ENCODE data around the gene SAPCD1. TPM values are rescaled to one million over a fixed set of nuclear protein-coding genes. Genes with fewer than 3 reads are reported as not detected.

Gene SAPCD1
- total RNA-seq, 1 donor from 2014 or later, result 0.57 TPM

DNA sequence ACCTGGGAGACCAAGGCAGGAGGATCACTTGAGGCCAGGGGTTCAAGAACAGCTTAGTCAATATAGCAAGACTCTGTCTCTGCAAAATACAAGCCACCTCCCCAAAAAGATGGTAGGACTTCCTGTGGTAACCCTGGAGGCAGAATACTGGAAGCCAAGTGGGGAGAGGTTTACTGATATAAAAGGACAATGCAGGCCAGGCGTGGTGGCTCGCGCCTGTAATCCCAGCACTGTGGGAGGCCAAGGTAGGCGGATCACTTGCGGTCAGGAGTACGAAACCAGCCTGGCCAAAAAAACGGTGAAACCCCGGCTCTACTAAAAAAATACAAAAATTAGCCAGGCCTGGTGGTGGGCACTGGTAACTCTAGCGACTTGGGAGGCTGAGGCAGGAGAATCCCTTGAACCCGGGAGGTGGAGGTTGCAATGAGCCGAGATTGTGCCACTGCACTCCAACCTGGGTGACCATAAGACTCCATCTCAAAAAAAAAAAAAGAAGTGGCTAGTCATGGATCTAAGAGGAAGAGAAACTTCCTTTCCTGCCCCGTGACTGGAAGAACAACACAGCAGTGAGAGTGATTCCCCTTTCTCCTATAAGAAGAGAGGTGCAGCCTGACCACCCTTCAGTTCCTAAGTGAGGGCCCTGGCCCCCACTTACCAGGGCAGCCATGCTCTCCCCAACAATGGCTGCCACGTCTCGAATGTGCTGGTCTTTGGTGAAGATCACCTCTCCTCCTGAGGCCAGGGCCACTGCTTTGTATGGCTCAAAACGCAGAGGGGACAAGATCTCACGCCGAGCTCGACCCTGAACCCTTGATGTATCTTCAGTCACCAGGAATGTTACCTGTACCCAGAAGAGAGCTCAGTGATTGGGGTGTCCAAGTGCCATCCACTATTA, 6.2 kb downstream of the SAPCD1 start:
- no peak for DNase-seq (ENCODE audit: missing footprints)
- no peak for ATAC-seq
- intact Hi-C loops (cut with DNase I), result loop anchor here (2.0 kb wide), 2 partner anchors 40 to 88 kb away; partner anchors contain the start of genes DDAH2 and LY6G5C

DNA sequence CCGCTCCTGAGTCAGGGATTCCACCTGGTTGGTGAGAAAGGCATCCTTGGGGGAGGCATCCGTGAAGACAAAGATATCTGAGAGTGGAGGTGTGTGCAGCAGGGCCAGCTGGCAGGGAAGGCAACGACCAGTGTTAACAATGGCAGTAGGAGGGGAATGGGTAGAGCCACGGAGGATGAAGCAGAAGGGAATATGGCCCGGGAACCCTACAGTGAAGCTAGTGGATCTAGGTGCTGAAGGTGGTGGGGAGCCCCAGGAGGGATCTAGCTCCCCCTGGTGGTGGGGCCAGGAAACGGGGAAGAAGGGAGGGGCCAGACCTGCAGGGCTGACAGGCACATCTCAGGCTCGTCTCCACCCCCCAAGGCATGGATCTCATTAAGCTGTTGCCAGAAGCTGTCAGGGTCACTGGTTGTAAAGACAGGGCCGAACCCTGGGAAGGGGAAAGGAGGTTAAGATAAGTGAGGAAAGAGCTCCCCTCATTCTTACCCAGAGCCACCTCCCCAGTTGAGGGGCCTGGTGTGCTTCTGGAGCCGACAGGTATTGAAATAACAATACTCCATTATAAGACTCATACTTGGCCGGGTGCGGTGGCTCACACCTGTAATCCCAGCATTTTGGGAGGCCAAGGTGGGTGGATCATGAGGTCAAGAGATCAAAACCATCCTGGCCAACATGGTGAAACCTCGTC, 7.4 kb downstream of the SAPCD1 start:
- DNase-seq (ENCODE audit: missing footprints) (peak; percentile 90), ATAC-seq (peak; percentile 70)
- intact Hi-C loops (cut with DNase I), result loop anchor here (2.0 kb wide), 2 partner anchors 41 to 89 kb away; partner anchors contain the start of genes DDAH2 and LY6G5C

DNA sequence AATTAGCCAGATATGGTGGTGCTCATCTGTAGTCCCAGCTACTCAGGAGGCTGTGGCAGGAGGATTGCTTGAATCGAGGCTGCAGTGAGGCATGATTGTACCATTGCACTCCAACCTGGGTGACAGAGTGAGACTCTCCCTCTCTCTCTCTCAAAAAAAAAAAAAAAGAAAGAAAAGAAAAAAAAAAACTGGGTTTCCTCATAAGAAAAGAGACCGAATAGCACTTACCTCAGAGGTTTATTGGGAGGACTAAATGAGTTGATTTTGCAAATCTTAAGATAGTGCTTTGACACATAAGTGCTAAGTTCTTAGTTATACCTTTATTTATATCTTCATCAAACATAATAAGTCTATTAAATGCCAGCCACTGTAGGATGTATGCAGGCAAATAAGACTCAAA, 8.4 kb downstream of the SAPCD1 start:
- DNase-seq (ENCODE audit: missing footprints) (no peak), ATAC-seq (no peak)
- intact Hi-C loops (cut with DNase I), result no loop called here

DNA sequence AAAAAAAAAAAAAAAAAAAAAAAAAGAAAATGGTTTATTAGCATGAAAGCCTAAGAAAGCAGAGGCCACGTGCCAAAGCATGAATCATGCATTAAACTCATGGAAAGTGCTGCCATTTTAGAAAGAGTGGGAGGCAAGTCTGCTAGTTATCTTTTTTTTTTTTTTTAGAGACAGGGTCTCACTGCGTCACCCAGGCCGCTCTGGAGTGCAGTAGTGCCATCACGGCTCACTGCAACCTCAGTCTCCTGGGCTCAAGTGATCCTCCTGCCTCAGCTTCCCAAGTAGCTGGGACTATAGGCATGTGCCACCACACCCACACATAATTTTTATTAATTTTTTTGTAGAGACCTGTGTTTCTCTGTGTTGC, 9.5 kb downstream of the SAPCD1 start:
- intact Hi-C loops (cut with DNase I), result no loop called here
- DNase-seq (ENCODE audit: missing footprints) (no peak), ATAC-seq (no peak)

DNA sequence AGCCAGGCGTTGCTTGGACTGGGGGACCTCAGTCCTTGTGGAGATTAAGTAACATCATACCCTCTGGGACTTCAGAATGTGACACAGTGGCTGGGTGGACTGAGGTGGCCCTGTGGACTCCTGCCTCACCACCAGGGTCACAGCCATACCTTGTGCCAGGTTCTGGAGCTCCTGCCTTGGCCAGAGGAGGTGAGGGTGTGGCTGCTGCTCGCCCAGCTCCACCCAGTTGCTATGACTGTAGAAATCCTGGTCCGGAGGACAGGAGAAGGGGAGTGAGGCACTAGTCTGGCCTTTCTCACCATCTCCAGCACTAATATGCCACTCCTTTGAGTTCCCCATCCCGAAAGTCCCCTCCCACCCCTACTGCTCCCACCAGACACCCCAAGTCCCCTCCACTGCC, 12.7 kb downstream of the SAPCD1 start:
- DNase-seq (ENCODE audit: missing footprints) (no peak), ATAC-seq (no peak)
- intact Hi-C loops (cut with DNase I), result no loop called here

DNA sequence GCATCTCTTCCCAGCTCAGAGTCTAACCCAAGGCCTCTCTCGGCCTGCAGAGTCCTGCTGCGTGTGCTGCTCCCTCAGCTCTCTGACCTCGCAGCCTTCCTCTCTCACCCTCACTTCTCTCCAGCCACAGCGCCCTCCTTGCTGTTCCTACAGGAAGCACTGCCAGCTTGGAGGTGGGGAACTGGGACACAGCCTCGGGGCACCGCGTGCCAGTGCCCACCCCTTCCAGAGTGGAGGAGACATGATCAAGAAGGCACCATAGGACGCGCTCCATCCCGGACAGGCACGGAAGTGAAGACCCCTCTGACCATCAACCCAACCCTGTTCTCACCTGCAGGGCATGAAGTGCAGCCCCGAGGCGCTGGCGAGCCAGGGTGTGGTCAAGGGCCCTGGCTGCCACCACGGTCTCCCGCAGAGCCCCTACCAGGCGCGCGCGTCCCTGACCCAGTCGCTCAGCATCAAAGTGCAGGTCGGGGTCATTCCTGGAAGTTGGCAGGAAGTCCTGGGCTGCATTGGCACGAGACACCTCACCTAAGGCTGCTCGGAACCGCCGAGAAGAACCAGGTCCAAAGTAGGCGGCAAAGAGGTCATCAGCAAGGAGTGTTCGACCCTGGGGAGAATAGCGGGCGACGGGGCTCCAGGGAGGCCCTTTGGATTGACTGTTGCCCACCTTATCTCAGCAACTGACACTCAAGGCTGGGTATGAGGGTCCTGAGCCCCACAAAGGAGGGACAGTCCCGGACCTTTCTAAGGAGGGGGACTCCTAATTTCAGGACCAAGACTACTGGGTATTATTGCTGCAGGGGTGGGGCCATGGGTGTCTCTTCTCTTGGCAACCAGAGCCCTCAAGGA, 13.4 kb downstream of the SAPCD1 start:
- ATAC-seq (no peak), DNase-seq (ENCODE audit: missing footprints) (peak; percentile 66)
- intact Hi-C loops (cut with DNase I), result no loop called here

DNA sequence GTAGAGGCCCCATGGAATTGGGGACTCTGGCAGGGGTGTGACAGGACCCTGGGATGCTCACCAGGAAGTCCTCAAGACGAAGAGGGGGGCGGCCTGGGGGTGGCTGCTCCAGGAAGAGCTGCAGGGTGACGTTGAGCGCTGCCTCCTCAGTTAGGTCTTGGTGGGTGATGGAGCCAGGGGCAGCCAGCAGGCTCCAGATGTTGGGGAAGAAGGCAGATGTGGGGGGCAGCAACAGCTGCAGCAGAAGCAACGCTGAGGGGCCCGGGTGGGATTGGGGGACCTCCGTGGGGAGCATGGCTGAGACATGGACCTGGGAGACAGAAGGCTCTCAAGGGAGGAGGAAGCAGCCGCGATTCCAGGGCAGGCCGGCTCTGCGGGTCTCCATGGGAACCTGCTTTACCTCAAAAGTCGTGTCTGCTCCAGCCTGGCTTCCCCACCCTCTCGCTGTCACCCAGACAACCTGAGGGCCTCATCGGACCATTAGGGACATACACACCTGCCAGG, 14.1 kb downstream of the SAPCD1 start:
- intact Hi-C loops (cut with DNase I), result no loop called here
- DNase-seq (ENCODE audit: missing footprints) (peak; percentile 64), ATAC-seq (peak; percentile 10)

DNA sequence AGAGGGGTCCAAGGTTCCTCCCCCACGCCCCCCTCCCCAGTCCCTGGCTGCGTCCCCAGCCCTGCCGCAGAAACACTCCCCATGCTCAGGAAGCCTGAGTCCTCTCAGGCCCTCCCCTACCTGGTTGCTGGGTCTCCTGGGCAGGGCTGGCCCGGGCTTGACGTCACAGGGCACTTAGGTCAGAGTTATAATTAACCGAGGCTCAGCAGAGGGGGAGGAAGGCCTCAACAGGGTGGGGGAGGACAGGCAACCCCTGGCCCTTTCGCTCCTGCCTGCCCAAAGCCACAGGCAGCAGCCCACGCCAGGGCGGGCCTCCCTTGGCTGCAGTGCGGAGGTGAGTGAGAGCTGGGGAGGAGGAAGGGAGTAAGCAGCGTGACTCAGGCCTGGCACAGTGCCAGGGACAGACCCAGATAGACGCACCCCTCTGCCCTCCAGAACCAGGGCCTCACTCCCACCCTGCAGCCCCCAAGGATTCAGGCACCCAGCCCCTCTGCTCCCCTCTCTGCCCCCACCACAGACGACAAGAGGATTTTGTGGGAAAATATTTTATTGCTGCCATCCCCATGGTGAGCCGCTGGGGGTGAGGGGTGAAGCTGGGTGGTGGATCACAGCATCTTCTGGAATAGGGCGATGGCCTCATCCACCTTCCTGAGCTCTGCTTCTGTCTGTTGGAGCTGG, 14.7 kb downstream of the SAPCD1 start, which contains the start of gene VWA7:
TSS of gene VWA7 (minus strand) at position 340 of the 678 bp plus-strand sequence. CDS start 549 bp downstream, outside the sequence.
- intact Hi-C loops (cut with DNase I), result no loop called here
- peak; percentile 85 for DNase-seq (ENCODE audit: missing footprints)
- peak; percentile 81 for ATAC-seq

DNA sequence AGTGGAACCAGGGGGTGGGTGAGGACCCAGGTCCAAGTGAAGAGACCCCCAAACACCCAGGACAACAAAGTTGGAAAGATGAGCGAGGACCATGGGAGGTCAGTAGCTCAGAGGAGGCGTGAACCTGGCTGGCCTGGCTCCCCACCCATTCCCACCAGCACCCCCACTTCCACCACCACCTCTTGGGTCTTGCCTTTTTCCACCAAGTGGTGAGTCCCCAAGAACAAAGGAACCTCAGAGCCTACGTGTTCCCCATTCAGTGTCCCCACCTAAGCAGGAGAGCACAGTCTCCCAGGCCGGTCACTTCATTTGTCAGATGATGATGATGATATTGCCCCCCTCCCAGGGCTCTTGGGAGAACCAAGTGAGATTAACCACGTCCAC, 15.2 kb downstream of the SAPCD1 start:
- DNase-seq (ENCODE audit: missing footprints), result no peak
- ATAC-seq, result no peak
- intact Hi-C loops (cut with DNase I), result no loop called here

DNA sequence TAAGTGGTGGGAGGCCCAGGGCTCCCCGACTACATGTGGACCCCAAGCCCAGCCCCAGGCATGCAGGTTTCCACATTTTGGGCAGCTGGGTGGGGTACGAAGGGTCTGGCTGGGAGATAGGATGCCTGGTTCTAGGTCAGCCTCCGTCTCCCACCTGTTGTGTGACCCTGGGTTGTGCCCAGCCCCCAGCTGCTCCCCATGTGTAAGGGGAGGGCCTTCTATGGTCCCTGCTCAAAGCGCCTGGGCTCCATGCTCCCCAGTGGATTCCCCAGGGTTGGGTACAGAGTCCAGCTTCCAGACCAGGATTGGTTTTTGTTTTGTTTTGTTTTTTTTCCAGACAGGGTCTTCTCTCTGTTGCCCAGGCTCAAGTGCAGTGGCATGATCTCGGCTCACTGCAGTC, 15.7 kb downstream of the SAPCD1 start:
- no peak for ATAC-seq
- intact Hi-C loops (cut with DNase I), result no loop called here
- no peak for DNase-seq (ENCODE audit: missing footprints)

DNA sequence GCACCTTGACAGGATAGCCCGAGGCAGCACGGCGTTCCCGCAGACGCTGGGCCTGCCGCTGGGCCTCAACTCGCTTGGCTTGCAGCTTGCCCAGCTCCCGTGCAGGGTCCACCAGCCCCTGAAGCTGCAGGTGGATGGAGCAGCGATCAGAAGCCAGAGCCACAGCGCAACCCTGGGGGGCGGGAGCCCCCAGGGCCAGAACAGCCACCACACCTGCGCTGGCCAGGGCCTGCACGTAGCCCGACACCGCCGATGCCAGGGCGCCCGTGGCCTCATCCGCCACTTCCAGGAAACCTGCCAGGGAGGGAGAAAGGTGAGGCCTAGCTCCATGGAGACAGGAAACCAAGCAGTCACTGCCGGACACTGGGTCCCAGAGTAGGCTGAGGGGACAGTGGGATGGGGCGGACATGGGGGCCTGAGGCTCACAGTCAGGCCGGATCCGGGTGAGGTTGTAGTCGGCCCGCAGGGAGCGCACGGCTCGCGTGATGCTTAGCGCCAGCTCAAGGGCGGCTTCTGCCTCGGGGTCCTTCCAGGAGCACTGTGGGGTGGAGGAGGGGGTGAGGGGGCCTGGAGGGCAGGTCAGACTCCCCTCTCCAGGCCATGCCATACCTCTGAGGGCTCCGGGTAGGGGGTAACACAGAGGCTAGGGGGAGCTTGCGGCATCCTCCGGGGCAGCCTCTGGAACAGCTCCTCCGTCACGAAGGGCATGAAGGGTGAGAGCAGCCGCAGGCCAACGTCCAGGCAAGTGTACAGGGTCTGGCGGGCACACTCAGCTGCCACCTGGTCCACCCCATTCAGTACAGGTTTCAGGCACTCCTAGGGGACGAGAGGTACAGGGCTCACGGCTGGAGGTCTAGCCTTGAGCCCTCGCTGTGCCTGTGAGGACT, 16.8 kb downstream of the SAPCD1 start:
- no peak for ATAC-seq
- intact Hi-C loops (cut with DNase I), result no loop called here
- DNase-seq (ENCODE audit: missing footprints), result peak; percentile 53

DNA sequence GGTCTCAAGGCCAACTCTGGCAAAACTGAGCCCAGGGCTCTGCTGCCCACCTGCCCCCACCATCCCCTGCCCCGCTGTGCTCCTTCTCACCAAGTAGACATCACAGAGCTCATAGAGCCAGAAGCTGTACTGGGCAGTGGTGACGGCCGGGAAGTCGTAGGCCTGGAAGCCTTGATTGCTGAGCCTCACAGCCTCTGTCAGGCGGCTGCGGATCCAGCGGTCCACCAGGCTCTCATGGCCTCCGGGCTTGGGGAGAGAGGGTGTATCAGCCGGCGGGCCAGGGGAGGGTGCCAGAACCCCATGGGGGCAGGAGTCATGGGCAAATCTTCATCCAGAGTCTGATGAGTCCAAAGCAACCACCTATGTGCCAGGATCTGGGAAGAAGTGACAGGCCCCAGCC, 17.5 kb downstream of the SAPCD1 start:
- intact Hi-C loops (cut with DNase I), result no loop called here
- DNase-seq (ENCODE audit: missing footprints) (peak; percentile 50), ATAC-seq (no peak)

DNA sequence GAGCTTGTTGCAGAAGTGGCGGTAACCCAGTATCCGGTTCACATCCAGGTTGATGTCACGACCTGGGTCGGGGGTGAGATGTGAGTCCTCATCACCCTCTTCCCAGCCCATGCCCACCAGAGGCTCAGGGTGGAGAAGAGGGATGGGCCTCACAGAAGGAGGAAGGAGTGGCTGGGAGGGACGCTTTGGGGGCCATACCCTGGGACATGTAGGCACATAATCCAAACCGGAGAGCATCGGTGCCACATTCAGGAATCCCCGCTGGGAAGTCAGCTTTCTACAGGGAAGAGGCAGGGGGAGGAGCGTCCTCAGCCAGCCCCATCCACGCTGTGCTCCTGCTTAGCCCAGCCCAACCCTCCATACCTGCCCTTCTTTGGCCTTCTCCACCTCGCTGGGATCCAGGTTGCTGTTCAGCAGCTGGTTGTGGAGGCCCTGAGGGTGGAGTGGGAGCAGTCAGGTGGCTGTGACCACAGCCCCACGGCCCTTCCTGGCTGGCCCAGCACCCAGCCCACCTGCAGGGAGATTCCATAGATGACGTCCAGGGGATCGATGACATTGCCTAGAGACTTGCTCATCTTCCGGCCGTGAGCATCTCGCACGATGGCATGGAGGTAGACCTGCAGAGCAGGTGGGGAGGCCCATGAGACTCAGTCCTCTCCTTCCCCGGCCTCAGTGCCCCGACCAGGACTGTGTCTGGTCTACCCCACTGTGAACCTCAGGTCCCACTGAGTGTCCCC, 18.2 kb downstream of the SAPCD1 start:
- DNase-seq (ENCODE audit: missing footprints), result peak; percentile 64
- intact Hi-C loops (cut with DNase I), result no loop called here
- no peak for ATAC-seq

DNA sequence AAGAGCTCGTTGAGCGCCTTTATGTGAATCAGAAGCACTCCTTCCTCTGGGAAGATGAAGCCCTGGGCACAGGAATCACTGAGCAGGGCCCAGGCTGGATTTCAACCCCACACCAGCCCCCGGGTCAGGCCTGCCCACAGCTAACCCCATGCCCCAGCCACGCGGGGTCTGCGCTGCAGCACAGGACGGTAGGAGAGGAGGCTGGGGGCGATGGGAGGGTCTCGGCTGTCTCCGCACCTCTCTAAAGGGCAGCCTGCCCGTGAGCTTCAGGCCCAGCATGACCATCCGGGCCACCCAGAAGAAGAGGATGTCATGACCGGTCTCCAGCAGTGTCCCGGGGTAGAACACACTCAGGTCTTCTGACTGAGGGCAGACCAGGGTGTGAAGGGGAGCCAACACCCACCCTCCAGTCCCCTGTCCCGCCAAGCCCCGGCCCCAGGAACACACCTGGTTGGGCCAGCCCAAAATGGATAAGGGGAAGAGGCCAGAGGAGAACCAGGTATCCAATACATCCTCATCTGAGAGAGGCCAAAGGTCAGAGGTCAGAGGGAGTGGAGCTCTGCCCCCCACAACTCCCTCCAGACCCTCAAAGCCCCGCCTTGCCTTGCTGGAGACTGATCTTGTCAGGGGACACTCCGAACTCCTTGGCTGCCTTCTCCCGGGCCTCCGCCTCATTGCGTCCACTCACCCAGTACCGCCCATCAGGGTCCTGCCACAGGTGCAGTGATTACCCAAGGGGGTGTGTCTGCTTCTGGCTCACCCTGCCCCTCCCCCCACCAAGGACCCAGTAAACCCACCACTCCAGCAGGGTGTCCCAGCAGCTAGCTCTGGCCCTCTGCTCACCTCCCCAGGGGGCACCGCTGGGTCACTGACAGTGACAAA, 19.0 kb downstream of the SAPCD1 start:
- intact Hi-C loops (cut with DNase I), result no loop called here
- ATAC-seq (no peak), DNase-seq (ENCODE audit: missing footprints) (peak; percentile 59)

DNA sequence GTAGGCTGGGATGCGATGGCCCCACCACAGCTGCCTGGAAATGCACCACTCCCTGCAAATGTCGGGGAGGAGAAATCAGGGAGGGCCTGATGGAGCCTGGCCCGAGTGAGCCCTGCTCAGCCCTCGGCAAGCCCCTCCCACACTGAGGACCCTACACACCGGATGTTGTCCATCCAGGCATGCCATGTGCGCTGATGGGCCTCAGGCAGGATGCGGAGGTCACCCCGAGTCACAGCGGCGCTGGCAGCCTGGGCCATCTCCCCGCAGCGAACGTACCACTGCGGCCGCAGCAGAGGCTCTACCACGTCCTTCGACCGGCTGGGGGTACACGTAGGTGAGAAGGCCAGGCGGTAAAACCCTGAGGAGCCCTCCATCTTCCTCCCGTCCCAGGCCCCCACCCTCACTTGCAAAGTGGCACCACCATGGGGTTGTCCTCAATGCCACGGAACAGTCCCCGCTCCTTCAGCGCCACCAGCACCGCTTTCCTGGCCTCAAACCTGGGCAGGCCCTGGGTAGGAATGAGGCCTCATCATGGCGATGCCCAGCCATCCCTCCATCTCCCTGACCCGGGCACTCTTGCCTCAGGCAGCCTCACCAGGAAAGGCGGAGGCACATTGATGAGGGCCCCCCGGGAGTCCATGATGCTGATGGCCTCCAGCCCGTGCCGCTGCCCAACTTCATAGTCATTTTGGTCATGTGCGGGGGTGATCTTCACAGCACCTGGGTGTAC, 19.8 kb downstream of the SAPCD1 start:
- DNase-seq (ENCODE audit: missing footprints), result peak; percentile 55
- intact Hi-C loops (cut with DNase I), result no loop called here
- no peak for ATAC-seq
